ENCODE measurements around the gene RAB7B. TPM values are rescaled to one million over a fixed set of nuclear protein-coding genes. Genes with fewer than 3 reads are reported as not detected.

The RAB7B gene
- total and polyA plus RNA-seq, 2 donors from 2014 or later = 0.73 to 2.0 TPM

DNA sequence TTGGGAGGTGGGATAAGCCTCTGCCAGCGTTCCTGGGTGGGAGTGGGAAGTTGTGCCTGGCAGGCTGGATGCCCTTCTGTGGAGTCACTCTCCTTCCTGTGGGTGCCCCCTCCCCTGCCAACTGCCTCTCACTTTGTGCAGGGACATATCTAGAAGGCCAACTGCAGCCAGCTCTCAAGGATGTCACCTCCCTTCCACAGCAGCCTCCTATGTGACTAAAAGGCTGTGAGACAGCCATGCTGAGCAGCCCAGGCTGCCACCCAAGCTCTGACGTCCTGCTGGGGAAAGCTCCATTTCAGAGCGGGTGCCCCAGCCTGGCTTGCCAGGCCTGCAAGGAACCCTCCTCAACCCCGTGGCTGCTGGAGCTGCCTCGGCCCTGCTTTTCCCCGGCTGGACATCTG is 40.4 kb downstream of the RAB7B start:
- Histone ChIP-seq H3K27me3 (ENCODE audit: control insufficient read depth, insufficient read depth, low read length) (no peaks in the 10 kb centered on the region), H3K9ac (ENCODE audit: low read length in 3 of 3) (no peak overlapping the region), H3K36me3 (ENCODE audit: control insufficient read depth in 2 of 3, insufficient read depth in 3 of 3, low read length in 3 of 3) (no peaks in the 10 kb centered on the region), H3K4me3 (ENCODE audit: low read length in 3 of 3) (no peak overlapping the region), H3K27ac (ENCODE audit: low read depth in 2 of 2, low read length in 2 of 2) (no peak overlapping the region), H3K9me3 (ENCODE audit: control insufficient read depth in 2 of 3, insufficient read depth in 1 of 3, low read length in 3 of 3) (no peaks in the 10 kb centered on the region), H3K4me1 (ENCODE audit: control insufficient read depth in 2 of 3, insufficient read depth in 2 of 3, low read depth in 1 of 3, low read length in 3 of 3) (peaks cover 0 to 6% (median 6%) of the 10 kb centered on the region in 3 donors)
- no peak for TF ChIP-seq CTCF (IDR thresholded peaks at IDR 0.05; ENCODE audit: borderline replicate concordance, extremely low read depth, insufficient read depth)
- peak in 1 of 5 donors; percentile 53 for DNase-seq
- intact Hi-C loops (cut with DNase I) = no loop called here
- FAIRE-seq = no peak

GRCh38 chr1:205961991-205962820 is 41.0 kb downstream of the RAB7B start:
- no peaks in the 10 kb centered on the region for H3K9me3 ChIP-seq (ENCODE audit: control insufficient read depth in 2 of 3, insufficient read depth in 1 of 3, low read length in 3 of 3)

GRCh38 chr1:205961405-205961804 is 41.8 kb downstream of the RAB7B start:
- Histone ChIP-seq H3K27ac (ENCODE audit: low read depth in 2 of 2, low read length in 2 of 2) (no peak overlapping the region), H3K9me3 (ENCODE audit: control insufficient read depth in 2 of 3, insufficient read depth in 1 of 3, low read length in 3 of 3) (no peaks in the 10 kb centered on the region), H3K27me3 (ENCODE audit: control insufficient read depth, insufficient read depth, low read length) (no peaks in the 10 kb centered on the region), H3K4me3 (ENCODE audit: low read length in 3 of 3) (no peak overlapping the region), H3K4me1 (ENCODE audit: control insufficient read depth in 2 of 3, insufficient read depth in 2 of 3, low read depth in 1 of 3, low read length in 3 of 3) (peaks cover 0 to 6% (median 6%) of the 10 kb centered on the region in 3 donors), H3K9ac (ENCODE audit: low read length in 3 of 3) (no peak overlapping the region), H3K36me3 (ENCODE audit: control insufficient read depth in 2 of 3, insufficient read depth in 3 of 3, low read length in 3 of 3) (no peaks in the 10 kb centered on the region)
- FAIRE-seq (no peak), DNase-seq (peak in 4 of 5 donors; percentile 25 to 75 (median 48))
- no peak for TF ChIP-seq CTCF (IDR thresholded peaks at IDR 0.05; ENCODE audit: borderline replicate concordance, extremely low read depth, insufficient read depth)
- intact Hi-C loops (cut with DNase I) = no loop called here

More at GRCh38 chr1:205961991-205962820, 41.0 kb downstream of the RAB7B start:
- Histone ChIP-seq H3K9ac (ENCODE audit: low read length in 3 of 3) (no peak overlapping the region), H3K27me3 (ENCODE audit: control insufficient read depth, insufficient read depth, low read length) (no peaks in the 10 kb centered on the region), H3K4me1 (ENCODE audit: control insufficient read depth in 2 of 3, insufficient read depth in 2 of 3, low read depth in 1 of 3, low read length in 3 of 3) (peaks cover 0 to 6% (median 6%) of the 10 kb centered on the region in 3 donors), H3K4me3 (ENCODE audit: low read length in 3 of 3) (no peak overlapping the region), H3K27ac (ENCODE audit: low read depth in 2 of 2, low read length in 2 of 2) (no peak overlapping the region), H3K36me3 (ENCODE audit: control insufficient read depth in 2 of 3, insufficient read depth in 3 of 3, low read length in 3 of 3) (no peaks in the 10 kb centered on the region)
- intact Hi-C loops (cut with DNase I) = no loop called here
- no peak for TF ChIP-seq CTCF (IDR thresholded peaks at IDR 0.05; ENCODE audit: borderline replicate concordance, extremely low read depth, insufficient read depth)
- DNase-seq (peak; percentile 37 to 73 (median 59)), FAIRE-seq (no peak)

Data from kidney (tissue), 14 donors.